ENCODE measurements around the gene HPN. TPM values are rescaled to one million over a fixed set of nuclear protein-coding genes. Genes with fewer than 3 reads are reported as not detected.
"Not testable (repeated sequence)": the region's sequence is repeated elsewhere in the genome, so short reads cannot be mapped to it uniquely, and the experiment has no call there.

HPN gene
- polyA plus RNA-seq, 1 donor from 2014 or later, result not detected

- Mint-ChIP-seq H3K27ac (peak overlapping the region; percentile 15 to 63 (median 57)), H3K4me3 (peak overlapping the region in 3 of 4 donors; percentile 20 to 88 (median 64)), H3K9me3 (no peaks in the 10 kb centered on the region), H3K27me3 (no peaks in the 10 kb centered on the region), H3K36me3 (no peaks in the 10 kb centered on the region), H3K4me1 (peaks cover 0 to 21% (median 20%) of the 10 kb centered on the region in 3 donors)
These were observed 27.4 kb upstream of the HPN start for GRCh38 chr19:35013820-35014754.

GRCh38 chr19:35014774-35015173 is 26.7 kb upstream of the HPN start:
- H3K9me3 Mint-ChIP-seq, H3K27me3 Mint-ChIP-seq, H3K36me3 Mint-ChIP-seq: not testable (repeated sequence)
- peak overlapping the region; percentile 15 to 63 (median 57) for H3K27ac Mint-ChIP-seq
- H3K4me3 Mint-ChIP-seq, result peak overlapping the region in 1 of 4 donors; percentile 88
- H3K4me1 Mint-ChIP-seq, result peaks cover 0 to 23% (median 20%) of the 10 kb centered on the region in 3 donors

GRCh38 chr19:35015270-35015953 is 26.1 kb upstream of the HPN start:
- no peaks in the 10 kb centered on the region for H3K27me3 Mint-ChIP-seq
- H3K36me3 Mint-ChIP-seq, result peaks cover 1% of the 10 kb centered on the region
- no peaks in the 10 kb centered on the region for H3K9me3 Mint-ChIP-seq
- peaks cover 0 to 23% (median 20%) of the 10 kb centered on the region in 3 donors for H3K4me1 Mint-ChIP-seq
- no peak overlapping the region for H3K4me3 Mint-ChIP-seq
- H3K27ac Mint-ChIP-seq, result peak overlapping the region in 1 of 3 donors; percentile 88

GRCh38 chr19:35015954-35016351 is 25.6 kb upstream of the HPN start:
- H3K4me3 Mint-ChIP-seq, result no peak overlapping the region
- H3K4me1 Mint-ChIP-seq, result peaks cover 0 to 23% (median 20%) of the 10 kb centered on the region in 3 donors
- peak overlapping the region in 1 of 3 donors; percentile 88 for H3K27ac Mint-ChIP-seq
- H3K9me3 Mint-ChIP-seq, result no peaks in the 10 kb centered on the region
- H3K36me3 Mint-ChIP-seq, result peaks cover 6% of the 10 kb centered on the region
- H3K27me3 Mint-ChIP-seq, result no peaks in the 10 kb centered on the region

- H3K9me3 Mint-ChIP-seq, result no peaks in the 10 kb centered on the region
- H3K4me1 Mint-ChIP-seq, result peaks cover 0 to 20% (median 15%) of the 10 kb centered on the region in 3 donors
- peaks cover 6% of the 10 kb centered on the region for H3K36me3 Mint-ChIP-seq
- peak overlapping the region in 1 of 3 donors; percentile 70 for H3K27ac Mint-ChIP-seq
- no peak overlapping the region for H3K4me3 Mint-ChIP-seq
- H3K27me3 Mint-ChIP-seq, result no peaks in the 10 kb centered on the region
These were observed 24.0 kb upstream of the HPN start for GRCh38 chr19:35017507-35017906.

GRCh38 chr19:35018379-35018778 is 23.1 kb upstream of the HPN start:
- no peaks in the 10 kb centered on the region for H3K27me3 Mint-ChIP-seq
- H3K4me3 Mint-ChIP-seq, result no peak overlapping the region
- H3K9me3 Mint-ChIP-seq, result no peaks in the 10 kb centered on the region
- H3K27ac Mint-ChIP-seq, result no peak overlapping the region
- peaks cover 0 to 13% (median 10%) of the 10 kb centered on the region in 3 donors for H3K4me1 Mint-ChIP-seq
- H3K36me3 Mint-ChIP-seq, result peaks cover 6% of the 10 kb centered on the region

GRCh38 chr19:35019144-35019543 is 22.4 kb upstream of the HPN start:
- Mint-ChIP-seq H3K27me3 (no peaks in the 10 kb centered on the region), H3K27ac (no peak overlapping the region), H3K4me1 (peaks cover 0 to 7% (median 6%) of the 10 kb centered on the region in 3 donors), H3K9me3 (no peaks in the 10 kb centered on the region), H3K4me3 (no peak overlapping the region), H3K36me3 (peaks cover 6% of the 10 kb centered on the region)

GRCh38 chr19:35021016-35021415 is 20.5 kb upstream of the HPN start:
- H3K4me3 Mint-ChIP-seq, result no peak overlapping the region
- H3K36me3 Mint-ChIP-seq, result peaks cover 6% of the 10 kb centered on the region
- H3K4me1 Mint-ChIP-seq, result peaks cover 0 to 2% (median 0%) of the 10 kb centered on the region in 3 donors
- H3K27me3 Mint-ChIP-seq, result no peaks in the 10 kb centered on the region
- H3K27ac Mint-ChIP-seq, result no peak overlapping the region
- H3K9me3 Mint-ChIP-seq, result no peaks in the 10 kb centered on the region

- H3K9me3 Mint-ChIP-seq, result no peaks in the 10 kb centered on the region
- H3K4me1 Mint-ChIP-seq, result peaks cover 0 to 2% (median 0%) of the 10 kb centered on the region in 3 donors
- H3K27ac Mint-ChIP-seq, result no peak overlapping the region
- H3K4me3 Mint-ChIP-seq, result no peak overlapping the region
- no peaks in the 10 kb centered on the region for H3K27me3 Mint-ChIP-seq
- peaks cover 6% of the 10 kb centered on the region for H3K36me3 Mint-ChIP-seq
These were observed 19.9 kb upstream of the HPN start for GRCh38 chr19:35021596-35021995.

GRCh38 chr19:35022460-35022859 is 19.1 kb upstream of the HPN start:
- H3K27ac Mint-ChIP-seq, result no peak overlapping the region
- H3K9me3 Mint-ChIP-seq, result no peaks in the 10 kb centered on the region
- peaks cover 6% of the 10 kb centered on the region for H3K36me3 Mint-ChIP-seq
- H3K4me3 Mint-ChIP-seq, result no peak overlapping the region
- peaks cover 0 to 2% (median 0%) of the 10 kb centered on the region in 3 donors for H3K4me1 Mint-ChIP-seq
- no peaks in the 10 kb centered on the region for H3K27me3 Mint-ChIP-seq

- no peak overlapping the region for H3K27ac Mint-ChIP-seq
- no peak overlapping the region for H3K4me3 Mint-ChIP-seq
- peaks cover 6% of the 10 kb centered on the region for H3K36me3 Mint-ChIP-seq
- H3K9me3 Mint-ChIP-seq, result no peaks in the 10 kb centered on the region
- H3K4me1 Mint-ChIP-seq, result peaks cover 0 to 2% (median 0%) of the 10 kb centered on the region in 3 donors
- H3K27me3 Mint-ChIP-seq, result no peaks in the 10 kb centered on the region
These were observed 18.1 kb upstream of the HPN start for GRCh38 chr19:35023428-35023827.

GRCh38 chr19:35024095-35024494 is 17.4 kb upstream of the HPN start:
- Mint-ChIP-seq H3K27me3 (no peaks in the 10 kb centered on the region), H3K4me3 (no peak overlapping the region), H3K36me3 (peaks cover 6% of the 10 kb centered on the region), H3K9me3 (no peaks in the 10 kb centered on the region), H3K4me1 (peaks cover 0 to 4% (median 0%) of the 10 kb centered on the region in 3 donors), H3K27ac (no peak overlapping the region)

GRCh38 chr19:35025969-35026368 is 15.6 kb upstream of the HPN start:
- Mint-ChIP-seq H3K9me3 (no peaks in the 10 kb centered on the region), H3K4me3 (no peak overlapping the region), H3K4me1 (peaks cover 0 to 3% (median 0%) of the 10 kb centered on the region in 3 donors), H3K27ac (peak overlapping the region in 1 of 3 donors; percentile 35), H3K36me3 (no peaks in the 10 kb centered on the region), H3K27me3 (peaks cover 2% of the 10 kb centered on the region)

- peaks cover under 1% of the 10 kb centered on the region for H3K36me3 Mint-ChIP-seq
- no peak overlapping the region for H3K4me3 Mint-ChIP-seq
- H3K27me3 Mint-ChIP-seq, result peaks cover 6% of the 10 kb centered on the region
- H3K27ac Mint-ChIP-seq, result peak overlapping the region in 1 of 3 donors; percentile 35
- peaks cover 0 to 6% (median 4%) of the 10 kb centered on the region in 3 donors for H3K4me1 Mint-ChIP-seq
- no peaks in the 10 kb centered on the region for H3K9me3 Mint-ChIP-seq
These were observed 15.1 kb upstream of the HPN start for GRCh38 chr19:35026418-35026817.

GRCh38 chr19:35027009-35027408 is 14.5 kb upstream of the HPN start:
- Mint-ChIP-seq H3K27me3 (peaks cover 11% of the 10 kb centered on the region), H3K4me3 (no peak overlapping the region), H3K9me3 (no peaks in the 10 kb centered on the region), H3K4me1 (peaks cover 0 to 9% (median 4%) of the 10 kb centered on the region in 3 donors), H3K36me3 (peaks cover 2% of the 10 kb centered on the region), H3K27ac (no peak overlapping the region)

All from IgD-negative memory B cell (primary cell).